IMR-90 (cell line): ENCODE results near the gene ZNF385C. TPM values are rescaled to one million over a fixed set of nuclear protein-coding genes. Genes with fewer than 3 reads are reported as not detected.

Experiments used
- ATAC-seq: fragments of 200-7000 bp; cut with Tn5 transposase; 2 replicates; pipeline ENCODE4 v1.9.1; 2020; ENCODE audit warnings: low read depth, mild to moderate bottlenecking, moderate library complexity
- BruUV-seq: library from RNA; stranded (reverse); fragments of 400-500 nt; replicated peaks from 2 replicates; lab custom pipeline; 2021; lab: Mats Ljungman, UMichigan
- CTCF ChIA-PET: fragments of 300-600 bp; formaldehyde crosslinking; extraction: SDS; loops from one replicate; lab custom pipeline; 2021; ENCODE audit warnings: antibody characterized with exemption; lab: Yijun Ruan, JAX
- POLR2A ChIA-PET: fragments of 300-600 bp; sonication (Branson Sonifier 250); formaldehyde crosslinking; loops from one replicate; lab custom pipeline; 2022; ENCODE audit warnings: antibody characterized with exemption; ENCODE audit not compliant: unreplicated experiment; lab: Charles Lee
- DNase-seq: peaks from one replicate; pipeline ENCODE4 v3.0.0; 2013
- H2AFZ ChIP-seq: replicated peaks from 2 replicates; pipeline ENCODE3; 2013; ENCODE audit warnings: low read length, mild to moderate bottlenecking; ENCODE audit not compliant: poor library complexity
- H2AK5ac ChIP-seq: 2 replicates; pipeline ENCODE4 v1.6.1; 2013; ENCODE audit warnings: low read depth, low read length, inconsistent platforms
- H2AK9ac ChIP-seq: replicated peaks from 2 replicates; pipeline ENCODE3; 2013; ENCODE audit warnings: mild to moderate bottlenecking, low read depth, low read length, moderate library complexity; ENCODE audit not compliant: poor library complexity
- H2BK120ac ChIP-seq: 2 replicates; pipeline ENCODE4 v1.6.1; 2013; ENCODE audit warnings: low read depth, low read length, inconsistent platforms
- H2BK15ac ChIP-seq: 3 replicates; pipeline ENCODE4 v1.6.1; 2013; ENCODE audit warnings: low read depth, low read length, inconsistent platforms
- H2BK20ac ChIP-seq: 2 replicates; pipeline ENCODE4 v1.6.1; 2013; ENCODE audit warnings: low read depth, mild to moderate bottlenecking, inconsistent platforms, low read length, moderate library complexity
- H2BK5ac ChIP-seq: 2 replicates; pipeline ENCODE4 v1.6.1; 2013; ENCODE audit warnings: mild to moderate bottlenecking, low read depth, low read length, inconsistent platforms; ENCODE audit not compliant: poor library complexity, severe bottlenecking
- H3K14ac ChIP-seq: replicated peaks from 2 replicates; pipeline ENCODE4 v1.6.1; 2013; ENCODE audit warnings: low read depth, low read length, inconsistent platforms
- H3K18ac ChIP-seq: 2 replicates; pipeline ENCODE4 v1.6.1; 2013; ENCODE audit warnings: low read depth, low read length, control low read depth
- H3K23ac ChIP-seq: 2 replicates; pipeline ENCODE4 v1.6.1; 2013; ENCODE audit warnings: low read depth, low read length, inconsistent platforms
- H3K27ac ChIP-seq: 2 replicates; pipeline ENCODE4 v1.5.1; 2013; ENCODE audit warnings: mild to moderate bottlenecking, control low read depth, low read length; ENCODE audit not compliant: insufficient read depth
- H3K27me3 ChIP-seq: 2 replicates; pipeline ENCODE4 v1.6.1; 2013; ENCODE audit warnings: low read length; ENCODE audit not compliant: control insufficient read depth, insufficient read depth
- H3K36me3 ChIP-seq: 2 replicates; pipeline ENCODE4 v1.6.1; 2013; ENCODE audit warnings: low read length, mixed read lengths; ENCODE audit not compliant: control insufficient read depth, insufficient read depth
- H3K4ac ChIP-seq: 2 replicates; pipeline ENCODE4 v1.6.1; 2013; ENCODE audit warnings: low read depth, low read length, inconsistent platforms
- H3K4me1 ChIP-seq: 2 replicates; pipeline ENCODE4 v1.6.1; 2013; ENCODE audit warnings: low read length, mixed read lengths; ENCODE audit not compliant: control insufficient read depth, insufficient read depth
- H3K4me2 ChIP-seq: 2 replicates; pipeline ENCODE4 v1.6.1; 2013; ENCODE audit warnings: low read depth, mild to moderate bottlenecking, control low read depth, low read length, moderate library complexity
- H3K4me3 ChIP-seq: 2 replicates; pipeline ENCODE4 v1.5.1; 2013; ENCODE audit warnings: low read depth, mild to moderate bottlenecking, control low read depth, low read length, moderate library complexity; ENCODE audit not compliant: insufficient read depth
- H3K56ac ChIP-seq: 2 replicates; pipeline ENCODE4 v1.6.1; 2013; ENCODE audit warnings: low read length, inconsistent platforms; ENCODE audit not compliant: insufficient read depth; ENCODE audit errors: extremely low read depth
- H3K79me1 ChIP-seq, 2 experiments: 2 replicates each; pipeline ENCODE4 v1.6.1; 2013; ENCODE audit warnings: low read length in 2 of 2, inconsistent platforms in 1 of 2, low read depth in 1 of 2
- H3K9ac ChIP-seq: 2 replicates; pipeline ENCODE4 v1.6.1; 2013; ENCODE audit warnings: low read depth, low read length, control low read depth
- H3K9me1 ChIP-seq: 2 replicates; pipeline ENCODE4 v1.6.1; 2013; ENCODE audit warnings: low read length, inconsistent platforms; ENCODE audit not compliant: insufficient read depth
- H3K9me3 ChIP-seq: 2 replicates; pipeline ENCODE4 v1.6.1; 2013; ENCODE audit warnings: low read length; ENCODE audit not compliant: control insufficient read depth, insufficient read depth
- H4K20me1 ChIP-seq: 2 replicates; pipeline ENCODE4 v1.6.1; 2013; ENCODE audit warnings: low read length, inconsistent platforms; ENCODE audit not compliant: insufficient read depth
- H4K5ac ChIP-seq: 2 replicates; pipeline ENCODE4 v1.6.1; 2013; ENCODE audit warnings: mild to moderate bottlenecking, low read depth, low read length, control low read depth
- H4K8ac ChIP-seq, 2 experiments: 2 replicates each; pipeline ENCODE4 v1.6.1; 2013; ENCODE audit warnings: low read depth in 2 of 2, low read length in 2 of 2, control low read depth in 1 of 2, inconsistent platforms in 1 of 2
- H4K91ac ChIP-seq: 2 replicates; pipeline ENCODE4 v1.6.1; 2013; ENCODE audit warnings: low read depth, low read length, inconsistent platforms; ENCODE audit not compliant: insufficient read depth
- BHLHE40 ChIP-seq: fragments of 150-350 bp; IDR thresholded peaks from 2 replicates; pipeline ENCODE4 v1.6.1; 2016; ENCODE audit warnings: mild to moderate bottlenecking, low read depth, low read length
- CEBPB ChIP-seq: IDR thresholded peaks from 2 replicates; pipeline ENCODE4 v1.6.1; 2012; ENCODE audit warnings: low read depth, low read length, improper control_type of control experiment
- CHD1 ChIP-seq: IDR thresholded peaks from 2 replicates; pipeline ENCODE4 v1.6.1; 2012; ENCODE audit warnings: low read depth, low read length, improper control_type of control experiment
- CTCF ChIP-seq: conservative IDR thresholded peaks from 2 replicates; pipeline ENCODE4 v1.5.1; 2012; ENCODE audit warnings: mild to moderate bottlenecking, low read depth, low read length, improper control_type of control experiment
- ELK1 ChIP-seq: fragments of 150-350 bp; IDR thresholded peaks from 2 replicates; pipeline ENCODE4 v1.6.1; 2016; ENCODE audit warnings: low read depth, mild to moderate bottlenecking, low read length, moderate library complexity, borderline replicate concordance
- FOS ChIP-seq: fragments of 150-350 bp; IDR thresholded peaks from 2 replicates; pipeline ENCODE4 v1.6.1; 2016; ENCODE audit warnings: low read depth, low read length
- MAZ ChIP-seq: IDR thresholded peaks from 2 replicates; pipeline ENCODE4 v1.6.1; 2012; ENCODE audit warnings: low read depth, mild to moderate bottlenecking, low read length, improper control_type of control experiment, moderate library complexity, borderline replicate concordance
- MXI1 ChIP-seq: IDR thresholded peaks from 2 replicates; pipeline ENCODE4 v1.6.1; 2012; ENCODE audit warnings: low read depth, mild to moderate bottlenecking, low read length, moderate library complexity, borderline replicate concordance
- NFE2L2 ChIP-seq: fragments of 150-350 bp; IDR thresholded peaks from 2 replicates; pipeline ENCODE4 v1.6.1; 2016; ENCODE audit warnings: low read depth, mild to moderate bottlenecking, low read length
- POLR2A ChIP-seq: IDR thresholded peaks from 2 replicates; pipeline ENCODE4 v1.6.1; 2012; ENCODE audit warnings: mild to moderate bottlenecking, low read depth, low read length
- RAD21 ChIP-seq: IDR thresholded peaks from 2 replicates; pipeline ENCODE4 v1.6.1; 2012; ENCODE audit warnings: low read length, improper control_type of control experiment
- RCOR1 ChIP-seq: IDR thresholded peaks from 2 replicates; pipeline ENCODE4 v1.6.1; 2012; ENCODE audit warnings: mild to moderate bottlenecking, low read length, improper control_type of control experiment; ENCODE audit not compliant: insufficient replicate concordance
- RFX5 ChIP-seq: IDR thresholded peaks from 2 replicates; pipeline ENCODE4 v1.8.0; 2012; ENCODE audit warnings: low read depth, mild to moderate bottlenecking, low read length, moderate library complexity
- SMC3 ChIP-seq: fragments of 150-350 bp; IDR thresholded peaks from 2 replicates; pipeline ENCODE4 v1.6.1; 2016; ENCODE audit warnings: low read depth, mild to moderate bottlenecking, antibody characterized with exemption, low read length, moderate library complexity
- WGBS, 2 experiments: methylation state at CpG; one replicate each; pipeline versions ENCODE4 v1.1.5 to v1.1.7; 2013; ENCODE audit warnings: missing lambda C conversion rate in 2 of 2; ENCODE audit not compliant: insufficient read length in 1 of 2; ENCODE audit errors: extremely low coverage in 2 of 2; 5-methylcytosine and 5-hydroxymethylcytosine counted together
- dilution Hi-C: fragments of 300-500 bp; cut with HindIII; formaldehyde crosslinking; loops from one replicate; pipeline ENCODE4 v1.14.3; 2018; ENCODE audit warnings: low sequenced_read_pairs; ENCODE audit not compliant: unreplicated experiment
- in situ Hi-C: fragments of 300-500 bp; cut with MboI; formaldehyde crosslinking; loops from 3 replicates; pipeline ENCODE4 v1.14.3; 2019; ENCODE audit warnings: low sequenced_read_pairs, inconsistent platforms, mixed read lengths
- intact Hi-C: fragments of 100-400 bp; cut with micrococcal nuclease; formaldehyde crosslinking; loops from 2 replicates; pipeline ENCODE4 v1.10.0; 2022
- polyA plus RNA-seq, 3 experiments: library from polyadenylated mRNA; depleted of rRNA; stranded (reverse); fragments of >200 nt; gene quantifications; 2 replicates each; pipeline ENCODE4 v1.2.3, GENCODE V29; 2012; ENCODE audit warnings: low replicate concordance in 1 of 3
- total RNA-seq: library from RNA; depleted of rRNA; stranded (reverse); fragments of >200 nt; gene quantifications from 2 replicates; pipeline ENCODE4 v1.2.3, GENCODE V29; 2012
- TF ChIP-seq, protein P1 (sequence below): fragments of 150-350 bp; IDR thresholded peaks from 2 replicates; pipeline ENCODE4 v1.6.1; 2017; ENCODE audit warnings: mild to moderate bottlenecking, antibody characterized with exemption, low read length, low read depth

ZNF385C gene
- total and polyA plus RNA-seq, 2 of the 4 experiments (the other 2 are of a cell fraction) = not detected

DNA sequence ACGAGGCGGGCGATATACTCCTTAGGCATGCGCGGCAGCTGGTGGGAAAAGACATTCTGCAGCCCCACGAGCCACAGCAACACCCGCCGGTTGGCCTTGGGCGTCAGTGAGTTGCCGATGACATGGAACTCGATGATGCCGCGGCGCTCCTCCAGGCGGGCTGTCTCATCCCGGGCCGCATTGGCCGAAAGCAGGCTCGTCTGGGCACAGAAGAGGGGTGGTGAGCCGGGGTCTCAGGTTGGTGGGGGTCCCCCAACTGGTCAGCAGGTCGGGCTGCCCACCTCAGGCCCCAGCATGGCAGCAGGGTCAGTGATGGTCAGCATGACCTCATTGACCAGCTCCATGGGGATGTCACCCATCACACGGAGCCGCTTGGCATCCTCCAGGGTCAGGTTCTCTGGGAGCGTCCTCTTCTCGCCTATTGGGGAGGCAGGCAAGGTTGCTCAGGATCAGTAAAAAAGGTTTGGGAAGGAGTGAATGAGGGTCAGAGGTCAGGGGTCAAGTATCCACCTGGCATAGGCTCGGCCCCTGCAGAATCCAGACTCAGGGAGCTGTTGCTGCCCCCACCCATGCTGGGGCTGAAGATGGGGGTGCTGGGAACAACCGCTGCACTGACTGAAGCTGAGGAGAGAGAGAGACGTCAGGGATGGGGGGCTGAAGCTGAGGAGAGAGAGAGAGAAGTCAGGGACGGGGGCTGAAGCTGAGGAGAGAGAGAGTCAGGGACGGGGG, 19.3 kb upstream of the ZNF385C start:
- POLR2A ChIA-PET = no interaction called here
- TF ChIP-seq NFE2L2 = no peak
- TF ChIP-seq BHLHE40 = no peak
- no peak for TF ChIP-seq RFX5
- no peak for TF ChIP-seq CEBPB
- no peak for TF ChIP-seq POLR2A
- no peak for TF ChIP-seq CTCF
- no peak for TF ChIP-seq CHD1
- TF ChIP-seq SMC3 = no peak
- no peak for TF ChIP-seq FOS
- TF ChIP-seq MXI1 = no peak
- TF ChIP-seq RCOR1 = no peak
- TF ChIP-seq, protein P1, sequence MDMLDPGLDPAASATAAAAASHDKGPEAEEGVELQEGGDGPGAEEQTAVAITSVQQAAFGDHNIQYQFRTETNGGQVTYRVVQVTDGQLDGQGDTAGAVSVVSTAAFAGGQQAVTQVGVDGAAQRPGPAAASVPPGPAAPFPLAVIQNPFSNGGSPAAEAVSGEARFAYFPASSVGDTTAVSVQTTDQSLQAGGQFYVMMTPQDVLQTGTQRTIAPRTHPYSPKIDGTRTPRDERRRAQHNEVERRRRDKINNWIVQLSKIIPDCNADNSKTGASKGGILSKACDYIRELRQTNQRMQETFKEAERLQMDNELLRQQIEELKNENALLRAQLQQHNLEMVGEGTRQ = no peak
- no peak for TF ChIP-seq RAD21
- TF ChIP-seq ELK1 = no peak
- no peak for TF ChIP-seq MAZ

More for the DNA sequence above, 19.3 kb upstream of the ZNF385C start:
- Histone ChIP-seq H3K23ac (no peak overlapping the region), H2AK9ac (peak overlapping the region; percentile 48), H2AK5ac (no peak overlapping the region), H3K4me3 (no peak overlapping the region), H2BK20ac (no peak overlapping the region), H2BK120ac (no peak overlapping the region), H3K18ac (no peak overlapping the region), H3K9me3 (no peaks in the 10 kb centered on the region), H2AFZ (no peak overlapping the region), H3K27ac (no peak overlapping the region), H4K5ac (no peak overlapping the region), H3K4me2 (no peak overlapping the region), H3K27me3 (no peaks in the 10 kb centered on the region), H3K14ac (no peak overlapping the region), H3K9me1 (peaks cover 4% of the 10 kb centered on the region; the same call in 1 of the 2 replicates), H3K9ac (no peak overlapping the region), H3K4me1 (peaks cover 9% of the 10 kb centered on the region), H3K4ac (no peak overlapping the region), H2BK5ac (no peak overlapping the region), H3K56ac (no peak overlapping the region), H3K36me3 (peaks cover 26% of the 10 kb centered on the region), H4K91ac (no peak overlapping the region), H2BK15ac (no peak overlapping the region), H3K79me1 (peaks cover 10 to 12% of the 10 kb centered on the region in 2 experiments; a peak in 3 of 4 replicates), H4K8ac (no peak overlapping the region), H4K20me1 (peaks cover 3% of the 10 kb centered on the region; the same call in 1 of the 2 replicates)
- dilution Hi-C loops = no loop called here
- CTCF ChIA-PET = interaction anchor here (0.5 kb wide), 1 partner anchor 443 kb away, joined by 3 read pairs; no protein-coding TSS in a partner anchor
- intact Hi-C loops = no loop called here
- no TSS peak for BruUV-seq
- DNase-seq (no peak), ATAC-seq (no peak)
- 89% methylated on average over 24 of the region's 30 CpGs; no CpG with 5 or more reads in 1 of the 2 experiments for WGBS, 2 experiments
- in situ Hi-C loops = no loop called here
